Right renal cortex interstitium (tissue), 3 donors: ENCODE results near the gene THEM4. TPM values are rescaled to one million over a fixed set of nuclear protein-coding genes. Genes with fewer than 3 reads are reported as not detected.

Experiments
- polyA plus RNA-seq, 3 donors: library from polyadenylated mRNA; unstranded; fragments of 120-200 nt; gene quantifications; one replicate each; pipeline ENCODE4 v1.2.1, GENCODE V29; 2013; ENCODE audit not compliant: insufficient read length in 3 of 3

THEM4 gene
- polyA plus RNA-seq, 3 donors, result 20.9 to 22.1 (median 21.8) TPM

Other genes with a start within 250 kb of the THEM4 start
- gene CELF3, start 192.7 kb downstream of the THEM4 start, polyA plus RNA-seq, result under 1 TPM; 0.30 to 0.53 (median 0.42) TPM
- gene RIIAD1, start 188.0 kb downstream of the THEM4 start, polyA plus RNA-seq, result under 1 TPM in 1 of 3 donors, not detected in 2; 0.37 TPM
- gene MRPL9, start 146.0 kb downstream of the THEM4 start, polyA plus RNA-seq, result 100 to 1,000 TPM; 115 to 123 (median 119) TPM
- 1 to 10 TPM; 8.8 to 9.1 (median 9.1) TPM for gene TDRKH, start 119.0 kb downstream of the THEM4 start, polyA plus RNA-seq
- gene LINGO4, start 104.1 kb downstream of the THEM4 start, polyA plus RNA-seq, result under 1 TPM in 2 of 3 donors, not detected in 1; 0.04 TPM
- gene RORC, start 77.7 kb downstream of the THEM4 start, polyA plus RNA-seq, result 1 to 10 TPM in 2 of 3 donors, under 1 TPM in 1; 0.83 to 1.5 (median 1.3) TPM
- under 1 TPM in 2 of 3 donors, not detected in 1; 0.10 TPM for gene C2CD4D, start 69.7 kb downstream of the THEM4 start, polyA plus RNA-seq
- gene THEM5, start 55.8 kb downstream of the THEM4 start, polyA plus RNA-seq, result under 1 TPM; 0.29 to 0.49 (median 0.44) TPM
- gene S100A10, start 84.3 kb upstream of the THEM4 start, polyA plus RNA-seq, result 100 to 1,000 TPM; 227 to 239 (median 228) TPM
- 100 to 1,000 TPM; 231 to 297 (median 273) TPM for gene S100A11, start 127.5 kb upstream of the THEM4 start, polyA plus RNA-seq
- not detected for gene TCHHL1, start 179.6 kb upstream of the THEM4 start, polyA plus RNA-seq
- under 1 TPM; 0.03 to 0.06 (median 0.03) TPM for gene TCHH, start 205.9 kb upstream of the THEM4 start, polyA plus RNA-seq
- gene RPTN, start 249.7 kb upstream of the THEM4 start, polyA plus RNA-seq, result not detected